ENCODE results near the gene MAGT1. TPM values are rescaled to one million over a fixed set of nuclear protein-coding genes. Genes with fewer than 3 reads are reported as not detected.

Gene MAGT1
- total and polyA plus RNA-seq, 4 donors, result 29.0 to 121 (median 58.0) TPM

- TF ChIP-seq, protein P1, sequence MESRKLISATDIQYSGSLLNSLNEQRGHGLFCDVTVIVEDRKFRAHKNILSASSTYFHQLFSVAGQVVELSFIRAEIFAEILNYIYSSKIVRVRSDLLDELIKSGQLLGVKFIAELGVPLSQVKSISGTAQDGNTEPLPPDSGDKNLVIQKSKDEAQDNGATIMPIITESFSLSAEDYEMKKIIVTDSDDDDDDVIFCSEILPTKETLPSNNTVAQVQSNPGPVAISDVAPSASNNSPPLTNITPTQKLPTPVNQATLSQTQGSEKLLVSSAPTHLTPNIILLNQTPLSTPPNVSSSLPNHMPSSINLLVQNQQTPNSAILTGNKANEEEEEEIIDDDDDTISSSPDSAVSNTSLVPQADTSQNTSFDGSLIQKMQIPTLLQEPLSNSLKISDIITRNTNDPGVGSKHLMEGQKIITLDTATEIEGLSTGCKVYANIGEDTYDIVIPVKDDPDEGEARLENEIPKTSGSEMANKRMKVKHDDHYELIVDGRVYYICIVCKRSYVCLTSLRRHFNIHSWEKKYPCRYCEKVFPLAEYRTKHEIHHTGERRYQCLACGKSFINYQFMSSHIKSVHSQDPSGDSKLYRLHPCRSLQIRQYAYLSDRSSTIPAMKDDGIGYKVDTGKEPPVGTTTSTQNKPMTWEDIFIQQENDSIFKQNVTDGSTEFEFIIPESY (IDR thresholded peaks at IDR 0.05), result no peak
- TF ChIP-seq HNF4A (conservative IDR thresholded peaks at IDR 0.05), result no peak
- no peak for TF ChIP-seq GABPA (IDR thresholded peaks at IDR 0.05 in 1 of 2, conservative IDR thresholded peaks at IDR 0.05 in 1 of 2)
- TF ChIP-seq JUND (IDR thresholded peaks at IDR 0.05), result no peak
- TF ChIP-seq EGR1 (IDR thresholded peaks at IDR 0.05; ENCODE audit: low read depth in 2 of 2), result no peak
Observed at GRCh38 chrX:77776659-77777058, 118.6 kb downstream of the MAGT1 start (continued).

Small RNA genes within 50 kb of the gene (small RNA-seq; reads per million reads assigned to genes)
- gene RN7SL460P (not detected), gene RNU6-854P (not detected)

Other genes starting within 250 kb of the MAGT1 start
- gene ATRX, start 109.2 kb downstream of the MAGT1 start, total RNA-seq, result 10 to 100 TPM; 34.6 to 38.5 TPM
- 10 to 100 TPM in 1 of 2 donors, 1 to 10 TPM in 1; 4.6 to 29.4 TPM for gene ATRX, start 109.2 kb downstream of the MAGT1 start, polyA plus RNA-seq
- 100 to 1,000 TPM; 194 to 396 TPM for gene COX7B, start 4.0 kb upstream of the MAGT1 start, total RNA-seq
- gene COX7B, start 4.0 kb upstream of the MAGT1 start, polyA plus RNA-seq, result 100 to 1,000 TPM; 563 to 576 TPM
- gene ATP7A, start 15.3 kb upstream of the MAGT1 start, total RNA-seq, result 10 to 100 TPM in 1 of 2 donors, 1 to 10 TPM in 1; 4.9 to 15.3 TPM
- 1 to 10 TPM in 1 of 2 donors, under 1 TPM in 1; 0.75 to 1.2 TPM for gene ATP7A, start 15.3 kb upstream of the MAGT1 start, polyA plus RNA-seq
- not detected for gene PGAM4, start 74.2 kb upstream of the MAGT1 start, total RNA-seq
- not detected for gene PGAM4, start 74.2 kb upstream of the MAGT1 start, polyA plus RNA-seq
- 100 to 1,000 TPM in 1 of 2 donors, 10 to 100 TPM in 1; 70.3 to 157 TPM for gene PGK1, start 208.8 kb upstream of the MAGT1 start, total RNA-seq
- gene PGK1, start 208.8 kb upstream of the MAGT1 start, polyA plus RNA-seq, result 100 to 1,000 TPM; 132 to 172 TPM
- gene TAF9B, start 244.2 kb upstream of the MAGT1 start, total RNA-seq, result 1 to 10 TPM; 7.9 to 9.0 TPM
- gene TAF9B, start 244.2 kb upstream of the MAGT1 start, polyA plus RNA-seq, result 1 to 10 TPM; 4.9 to 7.3 TPM